ENCODE data around the gene SPON1.
"Not testable (repeated sequence)": the region's sequence is repeated elsewhere in the genome, so short reads cannot be mapped to it uniquely, and the experiment has no call there.

The SPON1 gene

DNA sequence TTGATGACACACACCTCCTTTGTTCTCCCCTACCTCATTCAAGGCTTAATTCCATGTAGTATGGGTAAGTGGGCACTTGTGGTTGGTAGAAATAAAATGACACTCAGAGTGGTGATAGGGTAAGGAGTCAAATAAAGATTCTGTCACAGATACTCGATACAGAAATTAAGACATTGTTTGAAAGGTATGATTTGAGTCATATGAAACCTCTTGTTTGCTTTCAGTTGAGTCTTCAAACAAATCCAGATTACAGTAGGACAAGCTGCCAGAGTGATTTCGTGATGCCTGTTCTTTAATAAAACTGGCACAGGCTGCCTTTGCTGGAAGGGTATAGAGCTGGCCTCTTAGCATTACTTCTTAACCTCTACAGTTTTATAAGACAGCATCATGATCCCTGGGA, 182.4 kb downstream of the SPON1 start:
- no peak for DNase-seq (ENCODE audit: low spot score)
- TF ChIP-seq, protein P1, sequence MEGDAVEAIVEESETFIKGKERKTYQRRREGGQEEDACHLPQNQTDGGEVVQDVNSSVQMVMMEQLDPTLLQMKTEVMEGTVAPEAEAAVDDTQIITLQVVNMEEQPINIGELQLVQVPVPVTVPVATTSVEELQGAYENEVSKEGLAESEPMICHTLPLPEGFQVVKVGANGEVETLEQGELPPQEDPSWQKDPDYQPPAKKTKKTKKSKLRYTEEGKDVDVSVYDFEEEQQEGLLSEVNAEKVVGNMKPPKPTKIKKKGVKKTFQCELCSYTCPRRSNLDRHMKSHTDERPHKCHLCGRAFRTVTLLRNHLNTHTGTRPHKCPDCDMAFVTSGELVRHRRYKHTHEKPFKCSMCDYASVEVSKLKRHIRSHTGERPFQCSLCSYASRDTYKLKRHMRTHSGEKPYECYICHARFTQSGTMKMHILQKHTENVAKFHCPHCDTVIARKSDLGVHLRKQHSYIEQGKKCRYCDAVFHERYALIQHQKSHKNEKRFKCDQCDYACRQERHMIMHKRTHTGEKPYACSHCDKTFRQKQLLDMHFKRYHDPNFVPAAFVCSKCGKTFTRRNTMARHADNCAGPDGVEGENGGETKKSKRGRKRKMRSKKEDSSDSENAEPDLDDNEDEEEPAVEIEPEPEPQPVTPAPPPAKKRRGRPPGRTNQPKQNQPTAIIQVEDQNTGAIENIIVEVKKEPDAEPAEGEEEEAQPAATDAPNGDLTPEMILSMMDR (IDR thresholded peaks at IDR 0.05; ENCODE audit: extremely low read depth, missing control alignments): no peak

DNA sequence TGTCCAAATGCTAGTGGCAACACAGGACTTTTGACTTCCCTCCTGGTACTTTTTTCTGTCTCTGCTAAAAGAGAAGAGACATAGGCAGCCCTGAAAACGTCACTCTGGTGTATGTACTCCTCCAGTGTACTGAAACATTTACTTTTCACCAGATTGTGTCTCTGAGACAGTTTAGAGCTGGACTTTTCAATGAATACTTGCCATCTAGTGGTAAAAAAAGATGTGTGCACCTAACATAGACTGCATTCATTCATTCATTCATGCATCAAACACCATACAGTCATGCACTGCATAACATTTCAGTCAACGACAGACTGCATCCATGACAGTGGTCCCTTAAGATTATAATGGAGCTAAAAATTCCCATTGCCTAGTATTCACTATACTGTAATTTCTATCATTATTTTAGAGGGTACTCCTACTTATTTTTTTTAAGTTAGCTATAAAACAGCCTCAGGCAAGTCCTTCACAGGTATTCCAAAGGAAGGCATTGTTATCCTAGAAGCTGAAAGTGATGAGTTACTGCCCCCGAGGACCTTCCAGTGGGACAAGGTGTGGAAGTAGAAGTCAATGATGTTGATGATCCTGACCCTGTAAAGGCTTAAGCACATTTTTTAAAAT, 186.2 kb downstream of the SPON1 start:
- peak; percentile 23 for DNase-seq (ENCODE audit: low spot score)
- TF ChIP-seq, protein P1 (IDR thresholded peaks at IDR 0.05; ENCODE audit: extremely low read depth, missing control alignments): no peak

DNA sequence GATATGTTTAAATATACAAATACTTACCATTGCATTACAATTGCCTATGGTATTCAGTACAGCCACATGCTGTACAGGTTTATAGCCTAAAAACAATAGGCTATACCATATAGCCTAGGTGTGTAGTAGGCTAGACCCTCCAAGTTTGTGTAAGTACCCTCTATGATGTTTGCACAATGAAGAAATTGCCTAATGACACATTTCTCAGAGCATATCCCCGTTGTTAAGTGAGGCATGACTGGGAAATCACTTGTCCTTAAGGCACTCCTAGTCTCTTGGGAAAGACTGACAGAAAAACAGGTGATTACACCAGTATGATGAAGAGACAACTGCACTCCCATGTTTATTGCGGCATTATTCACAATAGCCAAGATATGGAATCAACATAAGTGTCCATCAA, 187.2 kb downstream of the SPON1 start:
- DNase-seq (ENCODE audit: low spot score): no peak
- TF ChIP-seq, protein P1 (IDR thresholded peaks at IDR 0.05; ENCODE audit: extremely low read depth, missing control alignments): no peak

DNA sequence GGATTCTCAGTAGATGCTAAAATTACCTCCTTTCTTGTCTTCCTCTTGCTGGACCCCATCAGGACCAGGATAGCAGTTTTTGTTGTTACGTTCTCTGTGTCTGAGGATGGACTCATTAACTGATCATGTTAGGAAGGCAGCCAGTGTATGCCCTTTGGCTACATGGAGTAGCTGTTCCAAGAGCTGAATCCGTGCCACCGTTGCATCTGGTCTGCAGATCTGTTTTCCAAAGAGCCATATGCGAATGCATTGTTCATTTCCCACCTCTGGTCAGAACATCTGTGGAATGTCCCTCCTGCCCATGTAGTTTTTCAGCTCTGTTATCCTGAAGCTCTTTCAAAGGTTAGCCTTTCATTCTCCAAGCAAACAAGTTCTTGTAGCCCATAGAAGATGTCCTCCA, 188.4 kb downstream of the SPON1 start:
- no peak for DNase-seq (ENCODE audit: low spot score)
- TF ChIP-seq, protein P1 (IDR thresholded peaks at IDR 0.05; ENCODE audit: extremely low read depth, missing control alignments): no peak

DNA sequence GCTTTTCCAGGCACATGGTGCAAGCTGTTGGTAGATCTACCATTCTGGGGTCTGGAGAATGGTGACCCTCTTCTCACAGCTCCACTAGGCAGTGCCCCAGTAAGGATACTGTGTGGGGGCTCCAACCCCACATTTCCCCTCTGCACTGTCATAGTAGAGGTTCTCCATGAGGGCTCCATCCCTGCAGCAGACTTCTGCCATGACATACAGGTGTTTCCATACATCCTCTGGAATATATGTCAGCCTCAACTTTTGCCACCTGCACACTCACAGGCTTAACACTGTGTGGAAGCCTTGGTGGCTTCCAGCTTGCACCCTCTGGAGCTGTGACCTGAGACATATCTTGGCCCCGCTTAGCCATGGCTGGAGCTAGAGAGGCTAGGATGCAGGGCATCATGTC, 191.6 kb downstream of the SPON1 start:
- not testable (repeated sequence) for DNase-seq (ENCODE audit: low spot score)

DNA sequence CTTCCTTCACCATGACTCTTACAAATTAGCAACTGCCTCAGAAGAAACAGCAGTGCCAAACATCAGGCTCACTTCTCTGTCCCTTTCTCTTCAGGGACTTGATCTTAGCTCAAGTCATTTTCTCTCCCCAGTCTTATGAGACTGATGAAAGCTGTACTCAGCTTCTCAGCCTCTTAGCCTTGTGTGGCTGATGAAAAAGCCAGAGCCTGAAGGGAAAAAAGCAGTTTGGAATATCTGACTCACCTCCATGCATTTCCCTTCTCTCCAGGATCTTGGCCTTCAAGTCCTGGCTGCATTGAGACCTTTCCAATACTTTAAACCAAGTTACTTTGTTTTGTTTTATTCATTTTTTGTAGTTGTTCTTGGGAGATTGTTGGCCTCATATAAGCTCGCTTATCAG, 195.9 kb downstream of the SPON1 start:
- TF ChIP-seq, protein P1 (IDR thresholded peaks at IDR 0.05; ENCODE audit: extremely low read depth, missing control alignments): no peak
- no peak for DNase-seq (ENCODE audit: low spot score)

DNA sequence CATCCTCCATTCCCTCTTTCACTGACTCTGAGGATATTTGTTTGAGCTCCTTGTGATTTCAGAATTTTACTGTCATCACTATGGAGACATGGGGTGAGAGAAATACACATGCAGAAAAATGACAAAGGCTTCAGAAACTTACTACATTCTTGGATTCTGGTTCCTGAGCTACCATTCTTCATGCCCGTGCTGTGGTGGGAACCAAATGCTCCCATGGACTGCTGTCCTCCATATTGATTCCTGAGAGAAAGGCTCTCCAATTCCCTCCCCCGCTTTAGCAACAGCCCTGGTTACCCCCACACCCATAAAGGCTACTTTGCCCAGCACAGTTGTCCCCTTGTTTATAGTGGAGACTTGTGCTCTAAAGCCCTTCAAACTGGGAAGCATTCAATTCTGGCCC, 201.1 kb downstream of the SPON1 start:
- DNase-seq (ENCODE audit: low spot score): no peak

DNA sequence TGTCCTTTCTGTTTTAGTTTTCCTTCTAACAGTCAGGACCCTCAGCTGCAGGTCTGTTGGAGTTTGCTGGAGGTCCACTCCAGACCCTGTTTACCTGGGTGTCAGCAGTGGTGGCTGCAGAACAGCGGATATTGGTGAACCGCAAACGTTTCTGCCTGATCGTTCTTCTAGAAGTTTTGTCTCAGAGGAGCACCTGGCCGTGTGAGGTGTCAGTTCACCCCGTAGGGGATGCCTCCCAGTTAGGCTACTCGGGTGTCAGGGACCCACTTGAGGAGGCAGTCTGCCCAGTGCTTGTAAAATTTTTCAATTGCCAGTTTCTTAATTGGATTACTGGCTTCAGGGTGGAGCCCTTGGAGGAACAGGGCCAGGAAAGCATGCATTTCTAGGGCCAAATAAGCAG, 211.2 kb downstream of the SPON1 start:
- not testable (repeated sequence) for DNase-seq (ENCODE audit: low spot score)

More for the DNA sequence above, 201.1 kb downstream of the SPON1 start:
- TF ChIP-seq, protein P1 (IDR thresholded peaks at IDR 0.05; ENCODE audit: extremely low read depth, missing control alignments): no peak

Measured in GM20000 (cell line).